Measurements from ENCODE around the gene PIK3R2. TPM values are rescaled to one million over a fixed set of nuclear protein-coding genes. Genes with fewer than 3 reads are reported as not detected.

Gene PIK3R2
- total and polyA plus RNA-seq, 2 of the 13 experiments (the other 11 are each of a cell fraction or from before 2014, with no cell fraction given) = 18.6 to 25.3 TPM

GRCh38 chr19:18202778-18203407, 49.9 kb downstream of the PIK3R2 start (continued):
- TF ChIP-seq ZBTB40 (IDR thresholded peaks at IDR 0.05) (no peak), ZBTB40 (CRISPR knock-in tag; IDR thresholded peaks at IDR 0.05) (0 out of 2 replicates have a peak, but pooled peaks have one; percentile 7), RERE (CRISPR knock-in tag; IDR thresholded peaks at IDR 0.05; ENCODE audit: low read depth) (no peak), POGZ (CRISPR knock-in tag; IDR thresholded peaks at IDR 0.05) (no peak), ZNF724P (CRISPR knock-in tag; IDR thresholded peaks at IDR 0.05; ENCODE audit: borderline replicate concordance) (0 out of 2 replicates have a peak, but pooled peaks have one; percentile 37)
- TF ChIP-seq, protein P1, sequence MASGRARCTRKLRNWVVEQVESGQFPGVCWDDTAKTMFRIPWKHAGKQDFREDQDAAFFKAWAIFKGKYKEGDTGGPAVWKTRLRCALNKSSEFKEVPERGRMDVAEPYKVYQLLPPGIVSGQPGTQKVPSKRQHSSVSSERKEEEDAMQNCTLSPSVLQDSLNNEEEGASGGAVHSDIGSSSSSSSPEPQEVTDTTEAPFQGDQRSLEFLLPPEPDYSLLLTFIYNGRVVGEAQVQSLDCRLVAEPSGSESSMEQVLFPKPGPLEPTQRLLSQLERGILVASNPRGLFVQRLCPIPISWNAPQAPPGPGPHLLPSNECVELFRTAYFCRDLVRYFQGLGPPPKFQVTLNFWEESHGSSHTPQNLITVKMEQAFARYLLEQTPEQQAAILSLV (CRISPR knock-in tag; IDR thresholded peaks at IDR 0.05; ENCODE audit: borderline replicate concordance) = 0 out of 2 replicates have a peak, but pooled peaks have one; percentile 8
- TF ChIP-seq, protein P2, sequence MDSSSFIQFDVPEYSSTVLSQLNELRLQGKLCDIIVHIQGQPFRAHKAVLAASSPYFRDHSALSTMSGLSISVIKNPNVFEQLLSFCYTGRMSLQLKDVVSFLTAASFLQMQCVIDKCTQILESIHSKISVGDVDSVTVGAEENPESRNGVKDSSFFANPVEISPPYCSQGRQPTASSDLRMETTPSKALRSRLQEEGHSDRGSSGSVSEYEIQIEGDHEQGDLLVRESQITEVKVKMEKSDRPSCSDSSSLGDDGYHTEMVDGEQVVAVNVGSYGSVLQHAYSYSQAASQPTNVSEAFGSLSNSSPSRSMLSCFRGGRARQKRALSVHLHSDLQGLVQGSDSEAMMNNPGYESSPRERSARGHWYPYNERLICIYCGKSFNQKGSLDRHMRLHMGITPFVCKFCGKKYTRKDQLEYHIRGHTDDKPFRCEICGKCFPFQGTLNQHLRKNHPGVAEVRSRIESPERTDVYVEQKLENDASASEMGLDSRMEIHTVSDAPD (CRISPR knock-in tag; IDR thresholded peaks at IDR 0.05) = no peak
- TF ChIP-seq, protein P3, sequence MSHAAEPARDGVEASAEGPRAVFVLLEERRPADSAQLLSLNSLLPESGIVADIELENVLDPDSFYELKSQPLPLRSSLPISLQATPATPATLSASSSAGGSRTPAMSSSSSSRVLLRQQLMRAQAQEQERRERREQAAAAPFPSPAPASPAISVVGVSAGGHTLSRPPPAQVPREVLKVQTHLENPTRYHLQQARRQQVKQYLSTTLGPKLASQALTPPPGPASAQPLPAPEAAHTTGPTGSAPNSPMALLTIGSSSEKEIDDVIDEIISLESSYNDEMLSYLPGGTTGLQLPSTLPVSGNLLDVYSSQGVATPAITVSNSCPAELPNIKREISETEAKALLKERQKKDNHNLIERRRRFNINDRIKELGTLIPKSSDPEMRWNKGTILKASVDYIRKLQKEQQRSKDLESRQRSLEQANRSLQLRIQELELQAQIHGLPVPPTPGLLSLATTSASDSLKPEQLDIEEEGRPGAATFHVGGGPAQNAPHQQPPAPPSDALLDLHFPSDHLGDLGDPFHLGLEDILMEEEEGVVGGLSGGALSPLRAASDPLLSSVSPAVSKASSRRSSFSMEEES (CRISPR knock-in tag; IDR thresholded peaks at IDR 0.05) = peak; percentile 49; the same call in 1 of the 2 replicates
- TF ChIP-seq, protein P4, sequence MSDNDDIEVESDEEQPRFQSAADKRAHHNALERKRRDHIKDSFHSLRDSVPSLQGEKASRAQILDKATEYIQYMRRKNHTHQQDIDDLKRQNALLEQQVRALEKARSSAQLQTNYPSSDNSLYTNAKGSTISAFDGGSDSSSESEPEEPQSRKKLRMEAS (IDR thresholded peaks at IDR 0.05) = peak; percentile 52
